ENCODE measurements around the gene PIGO. TPM values are rescaled to one million over a fixed set of nuclear protein-coding genes. Genes with fewer than 3 reads are reported as not detected.

Gene PIGO
- total and polyA plus RNA-seq, 9 of the 15 experiments (the other 6 are each of a cell fraction or from before 2014, with no cell fraction given), result 5.4 to 13.7 (median 9.7) TPM

DNA sequence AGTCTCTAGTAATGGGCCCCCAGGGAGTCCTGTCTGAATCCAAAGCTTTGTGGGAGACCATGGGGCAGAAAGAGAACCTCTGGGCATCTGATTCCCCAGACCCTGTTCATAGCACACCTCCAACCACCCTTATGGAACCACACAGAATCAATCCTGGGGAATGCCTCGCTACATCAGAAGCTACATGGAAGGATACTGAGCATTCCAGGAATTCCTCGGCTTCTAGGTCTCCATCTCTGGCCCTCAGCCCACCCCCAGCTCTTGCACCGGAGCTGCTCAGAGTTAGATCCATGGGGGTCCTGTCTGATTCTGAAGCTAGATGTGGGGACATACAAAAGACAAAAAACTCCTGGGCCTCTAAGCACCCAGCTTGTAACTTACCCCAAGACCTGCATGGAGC, 52.3 kb downstream of the PIGO start:
- H3K4me2 ChIP-seq (ENCODE audit: insufficient read depth, low read length), result no peak overlapping the region
- FAIRE-seq, result no peak
- POLR2A ChIA-PET, result interaction anchor here (0.6 to 3.1 kb wide), 5 partner anchors 10 to 394 kb away, joined by 3 to 14 read pairs (median 3); no protein-coding TSS in a partner anchor
- intact Hi-C loops (cut with micrococcal nuclease), result no loop called here
- no peak overlapping the region for H2AFZ ChIP-seq (ENCODE audit: low read depth, low read length)
- in situ Hi-C loops (cut with MboI), result loop anchor here (5.0 kb wide), 1 partner anchor 47 kb away; no protein-coding TSS in a partner anchor
- H4K20me1 ChIP-seq (replicated peaks; ENCODE audit: control insufficient read depth, insufficient read depth, low read length), result no peaks in the 10 kb centered on the region
- H3K9ac ChIP-seq (ENCODE audit: insufficient read depth in 1 of 2, low read depth in 2 of 2, low read length in 2 of 2), result no peak overlapping the region
- H3K27me3 ChIP-seq (ENCODE audit: control insufficient read depth in 2 of 2, insufficient read depth in 2 of 2, low read length in 2 of 2), result no peaks in the 10 kb centered on the region
- CTCF ChIA-PET (ENCODE audit: low intra/inter-chr PET ratio), result no interaction called here
- H3K36me3 ChIP-seq (ENCODE audit: control insufficient read depth, insufficient read depth, low read length), result 0 out of 3 replicates have a peak, but pooled peaks cover 3% of the 10 kb centered on the region
- no peak for TF ChIP-seq CC2D1A (IDR thresholded peaks at IDR 0.05)
- TF ChIP-seq NFATC3 (IDR thresholded peaks at IDR 0.05), result no peak
- TF ChIP-seq ZNF436 (CRISPR knock-in tag; IDR thresholded peaks at IDR 0.05), result no peak
- TF ChIP-seq HIVEP1 (CRISPR knock-in tag; IDR thresholded peaks at IDR 0.05), result no peak
- TF ChIP-seq IFI16 (CRISPR knock-in tag; IDR thresholded peaks at IDR 0.05), result no peak
- TF ChIP-seq SIX5 (IDR thresholded peaks at IDR 0.05; ENCODE audit: borderline replicate concordance in 1 of 2, insufficient read depth in 1 of 2, low read depth in 1 of 2, low read length in 2 of 2), result no peak
- TF ChIP-seq CBFA2T2 (conservative IDR thresholded peaks at IDR 0.05), result no peak
- TF ChIP-seq CXXC5 (CRISPR knock-in tag; IDR thresholded peaks at IDR 0.05), result no peak
- no peak for TF ChIP-seq ZNF445 (CRISPR knock-in tag; IDR thresholded peaks at IDR 0.05; ENCODE audit: low read depth)
- TF ChIP-seq DACH1 (IDR thresholded peaks at IDR 0.05; ENCODE audit: partially characterized antibody), result no peak
- no peak for TF ChIP-seq NFRKB (IDR thresholded peaks at IDR 0.05; ENCODE audit: low read depth)
- no peak for TF ChIP-seq SIN3A (IDR thresholded peaks at IDR 0.05; ENCODE audit: borderline replicate concordance in 2 of 2, control insufficient read depth in 1 of 2, low read depth in 2 of 2, low read length in 2 of 2)
- no peak for TF ChIP-seq MXI1 (IDR thresholded peaks at IDR 0.05; ENCODE audit: low read depth, low read length)
- H3K27ac ChIP-seq (ENCODE audit: extremely low read depth, low read depth, low read length), result no peak overlapping the region
- 88% methylated on average over 3 of the region's 3 CpGs for WGBS (ENCODE audit: insufficient coverage, low coverage, missing lambda C conversion rate)
- H3K4me1 ChIP-seq (replicated peaks in 1 of 2; ENCODE audit: control insufficient read depth in 2 of 2, insufficient read depth in 2 of 2, low read length in 2 of 2), result peaks cover 3 to 8% of the 10 kb centered on the region in 2 experiments; a peak in 3 of 5 replicates
- no peak for ATAC-seq
- no peaks in the 10 kb centered on the region for H3K9me3 ChIP-seq (replicated peaks; ENCODE audit: control insufficient read depth, insufficient read depth, low read depth, low read length)
- no peaks in the 10 kb centered on the region for H3K9me1 ChIP-seq (ENCODE audit: control insufficient read depth, insufficient read depth, low read length)
- BruUV-seq (replicated peaks), result no TSS peak
- H3K79me2 ChIP-seq (ENCODE audit: control insufficient read depth, insufficient read depth, low read length), result no peaks in the 10 kb centered on the region
- no peak for DNase-seq (ENCODE audit: extremely low read depth in 1 of 4, low spot score in 3 of 4)
- no peak overlapping the region for H3K4me3 ChIP-seq

All from K562 (cell line).